ENCODE data around the gene SAMMSON. TPM values are rescaled to one million over a fixed set of nuclear protein-coding genes. Genes with fewer than 3 reads are reported as not detected.

Gene SAMMSON
- polyA plus RNA-seq, 1 of the 3 experiments (the other 2 are of a cell fraction): not detected

- Histone ChIP-seq H3K4me1 (ENCODE audit: control insufficient read depth in 1 of 2, insufficient read depth in 2 of 2, low read depth in 1 of 2, low read length in 1 of 2) (no peaks in the 10 kb centered on the region), H3K9ac (no peak overlapping the region), H2AFZ (ENCODE audit: low read depth) (no peak overlapping the region), H3K27ac (ENCODE audit: low read depth in 2 of 2, low read length in 1 of 2) (no peak overlapping the region), H3K9me3 (no peaks in the 10 kb centered on the region), H3K4me2 (no peak overlapping the region), H3K36me3 (replicated peaks in 1 of 2; ENCODE audit: control insufficient read depth in 1 of 2, insufficient read depth in 2 of 2, low read length in 1 of 2) (no peaks in the 10 kb centered on the region), H3F3A (replicated peaks; ENCODE audit: insufficient read depth) (no peaks in the 10 kb centered on the region), H4K20me1 (ENCODE audit: insufficient read depth) (no peaks in the 10 kb centered on the region), H3K79me2 (ENCODE audit: insufficient read depth) (no peaks in the 10 kb centered on the region), H3K9me2 (no peaks in the 10 kb centered on the region), H3K27me3 (ENCODE audit: insufficient read depth) (no peaks in the 10 kb centered on the region), H3K4me3 (ENCODE audit: low read depth in 2 of 2, low read length in 1 of 2) (no peak overlapping the region)
- DNase-seq: no peak
- ChIA-PET POLR2A (no interaction called here), CTCF (no interaction called here)
- TF ChIP-seq CTCF (IDR thresholded peaks at IDR 0.05): no peak
- TF ChIP-seq FOSL2 (IDR thresholded peaks at IDR 0.05; ENCODE audit: borderline replicate concordance, low read depth): no peak
- no peak for TF ChIP-seq RFX5 (IDR thresholded peaks at IDR 0.05; ENCODE audit: low read length)
- no peak for TF ChIP-seq EP300 (IDR thresholded peaks at IDR 0.05; ENCODE audit: borderline replicate concordance in 1 of 2, low read depth in 1 of 2, low read length in 1 of 2)
- no peak for TF ChIP-seq PBX3 (IDR thresholded peaks at IDR 0.05)
- no peak for TF ChIP-seq RAD21 (IDR thresholded peaks at IDR 0.05; ENCODE audit: low read length)
- TF ChIP-seq NRF1 (IDR thresholded peaks at IDR 0.05; ENCODE audit: low read depth, low read length): no peak
- no peak for TF ChIP-seq GABPA (IDR thresholded peaks at IDR 0.05; ENCODE audit: low read depth)
- TF ChIP-seq USF1 (IDR thresholded peaks at IDR 0.05; ENCODE audit: borderline replicate concordance, low read depth): no peak
Observed at GRCh38 chr3:70028361-70028760, 28.8 kb downstream of the SAMMSON start.

DNA sequence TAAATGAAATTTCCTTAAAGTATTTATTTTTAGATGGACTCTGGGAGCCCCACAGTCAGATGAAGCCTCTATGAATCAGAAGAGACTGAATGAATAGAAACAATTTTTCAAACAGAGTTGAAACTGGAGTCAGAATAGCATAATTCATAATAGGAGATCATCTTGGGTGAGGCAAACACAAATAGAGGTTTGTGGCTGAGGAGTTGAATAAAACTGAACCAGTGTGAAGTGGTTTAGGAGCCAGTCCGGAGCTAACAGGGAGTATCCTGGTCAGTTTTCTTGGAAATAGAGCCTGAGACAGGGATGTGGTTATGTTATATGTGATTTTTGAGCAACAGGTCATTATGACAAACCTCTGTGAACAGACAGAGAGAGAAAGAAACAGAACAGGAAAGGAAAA lies 39.2 kb downstream of the SAMMSON start:
- H3K79me2 ChIP-seq (ENCODE audit: insufficient read depth): no peaks in the 10 kb centered on the region
- H3F3A ChIP-seq (replicated peaks; ENCODE audit: insufficient read depth): no peaks in the 10 kb centered on the region
- H3K4me1 ChIP-seq (ENCODE audit: control insufficient read depth in 1 of 2, insufficient read depth in 2 of 2, low read depth in 1 of 2, low read length in 1 of 2): no peaks in the 10 kb centered on the region
- H3K9me2 ChIP-seq: no peaks in the 10 kb centered on the region
- no peak overlapping the region for H3K9ac ChIP-seq
- CTCF ChIA-PET: no interaction called here
- H3K4me2 ChIP-seq: no peak overlapping the region
- TF ChIP-seq RXRA (IDR thresholded peaks at IDR 0.05; ENCODE audit: borderline replicate concordance, low read depth): no peak
- TF ChIP-seq JUND (IDR thresholded peaks at IDR 0.05): no peak
- no peak for TF ChIP-seq RFX5 (IDR thresholded peaks at IDR 0.05; ENCODE audit: low read length)
- TF ChIP-seq RCOR1 (IDR thresholded peaks at IDR 0.05; ENCODE audit: low read length): no peak
- no peak overlapping the region for H3K27ac ChIP-seq (ENCODE audit: low read depth in 2 of 2, low read length in 1 of 2)
- no peaks in the 10 kb centered on the region for H3K36me3 ChIP-seq (replicated peaks in 1 of 2; ENCODE audit: control insufficient read depth in 1 of 2, insufficient read depth in 2 of 2, low read length in 1 of 2)
- H3K27me3 ChIP-seq (ENCODE audit: insufficient read depth): no peaks in the 10 kb centered on the region
- H4K20me1 ChIP-seq (ENCODE audit: insufficient read depth): no peaks in the 10 kb centered on the region
- 7% methylated on average over 1 of the region's 1 CpG for WGBS (ENCODE audit: low lambda C conversion rate)
- no peak overlapping the region for H2AFZ ChIP-seq (ENCODE audit: low read depth)
- no peak for DNase-seq
- no peaks in the 10 kb centered on the region for H3K9me3 ChIP-seq
- POLR2A ChIA-PET: no interaction called here
- H3K4me3 ChIP-seq (ENCODE audit: low read depth in 2 of 2, low read length in 1 of 2): no peak overlapping the region

Data from SK-N-SH (cell line).